GM18867 (cell line): ENCODE results near the gene GUCY1B1.

Experiments
- ATAC-seq: cut with Tn5 transposase; IDR thresholded peaks from one replicate; pipeline ENCODE4 v1.9.1; 2021; ENCODE audit warnings: mild to moderate bottlenecking, moderate library complexity; ENCODE audit not compliant: unreplicated experiment

GUCY1B1 gene

GRCh38 chr4:155761047-155761446 lies 2.2 kb downstream of the GUCY1B1 start:
- no peak for ATAC-seq

GRCh38 chr4:155761916-155762315 lies 3.1 kb downstream of the GUCY1B1 start:
- no peak for ATAC-seq

- no peak for ATAC-seq
Measured at GRCh38 chr4:155762334-155762733, 3.5 kb downstream of the GUCY1B1 start.

GRCh38 chr4:155763551-155763950 lies 4.7 kb downstream of the GUCY1B1 start:
- ATAC-seq = no peak

- no peak for ATAC-seq
Measured at GRCh38 chr4:155765149-155765548, 6.3 kb downstream of the GUCY1B1 start.

GRCh38 chr4:155766622-155767021 lies 7.8 kb downstream of the GUCY1B1 start:
- ATAC-seq = no peak

GRCh38 chr4:155768370-155768769 lies 9.5 kb downstream of the GUCY1B1 start:
- ATAC-seq = no peak

GRCh38 chr4:155769090-155769489 lies 10.3 kb downstream of the GUCY1B1 start:
- peak; percentile 84 for ATAC-seq

GRCh38 chr4:155772459-155773195 lies 13.8 kb downstream of the GUCY1B1 start:
- no peak for ATAC-seq

- no peak for ATAC-seq
Measured at GRCh38 chr4:155773196-155773800, 14.5 kb downstream of the GUCY1B1 start.

- no peak for ATAC-seq
Measured at GRCh38 chr4:155774033-155774432, 15.2 kb downstream of the GUCY1B1 start.

GRCh38 chr4:155777971-155778735 lies 19.3 kb downstream of the GUCY1B1 start:
- no peak for ATAC-seq

- no peak for ATAC-seq
Measured at GRCh38 chr4:155780775-155781174, 22.0 kb downstream of the GUCY1B1 start.

- ATAC-seq = no peak
Measured at GRCh38 chr4:155781249-155781831, 22.5 kb downstream of the GUCY1B1 start.

GRCh38 chr4:155784637-155785036 lies 25.8 kb downstream of the GUCY1B1 start:
- ATAC-seq = no peak

- no peak for ATAC-seq
Measured at GRCh38 chr4:155785828-155786227, 27.0 kb downstream of the GUCY1B1 start.

GRCh38 chr4:155787113-155787710 lies 28.4 kb downstream of the GUCY1B1 start:
- ATAC-seq = peak; percentile 98

- ATAC-seq = peak; percentile 51
Measured at GRCh38 chr4:155789391-155789790, 30.6 kb downstream of the GUCY1B1 start.

- ATAC-seq = no peak
Measured at GRCh38 chr4:155789982-155790381, 31.2 kb downstream of the GUCY1B1 start.

GRCh38 chr4:155794589-155795236 lies 35.9 kb downstream of the GUCY1B1 start:
- no peak for ATAC-seq

GRCh38 chr4:155795991-155796390 lies 37.2 kb downstream of the GUCY1B1 start:
- peak; percentile 97 for ATAC-seq
